Stimulated activated CD8-positive, alpha-beta memory T cell treated with anti-CD3 and anti-CD28 coated beads, Interleukin-4, amount 100 ng/mL, for 48 hours (primary cell): ENCODE results near the gene TROAP.
"Not testable (repeated sequence)": the region's sequence is repeated elsewhere in the genome, so short reads cannot be mapped to it uniquely, and the experiment has no call there.

Experiments
- DNase-seq: peaks from one replicate; pipeline ENCODE4 v3.0.0-alpha.2; 2020

TROAP gene, protein sequence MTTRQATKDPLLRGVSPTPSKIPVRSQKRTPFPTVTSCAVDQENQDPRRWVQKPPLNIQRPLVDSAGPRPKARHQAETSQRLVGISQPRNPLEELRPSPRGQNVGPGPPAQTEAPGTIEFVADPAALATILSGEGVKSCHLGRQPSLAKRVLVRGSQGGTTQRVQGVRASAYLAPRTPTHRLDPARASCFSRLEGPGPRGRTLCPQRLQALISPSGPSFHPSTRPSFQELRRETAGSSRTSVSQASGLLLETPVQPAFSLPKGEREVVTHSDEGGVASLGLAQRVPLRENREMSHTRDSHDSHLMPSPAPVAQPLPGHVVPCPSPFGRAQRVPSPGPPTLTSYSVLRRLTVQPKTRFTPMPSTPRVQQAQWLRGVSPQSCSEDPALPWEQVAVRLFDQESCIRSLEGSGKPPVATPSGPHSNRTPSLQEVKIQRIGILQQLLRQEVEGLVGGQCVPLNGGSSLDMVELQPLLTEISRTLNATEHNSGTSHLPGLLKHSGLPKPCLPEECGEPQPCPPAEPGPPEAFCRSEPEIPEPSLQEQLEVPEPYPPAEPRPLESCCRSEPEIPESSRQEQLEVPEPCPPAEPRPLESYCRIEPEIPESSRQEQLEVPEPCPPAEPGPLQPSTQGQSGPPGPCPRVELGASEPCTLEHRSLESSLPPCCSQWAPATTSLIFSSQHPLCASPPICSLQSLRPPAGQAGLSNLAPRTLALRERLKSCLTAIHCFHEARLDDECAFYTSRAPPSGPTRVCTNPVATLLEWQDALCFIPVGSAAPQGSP

DNA sequence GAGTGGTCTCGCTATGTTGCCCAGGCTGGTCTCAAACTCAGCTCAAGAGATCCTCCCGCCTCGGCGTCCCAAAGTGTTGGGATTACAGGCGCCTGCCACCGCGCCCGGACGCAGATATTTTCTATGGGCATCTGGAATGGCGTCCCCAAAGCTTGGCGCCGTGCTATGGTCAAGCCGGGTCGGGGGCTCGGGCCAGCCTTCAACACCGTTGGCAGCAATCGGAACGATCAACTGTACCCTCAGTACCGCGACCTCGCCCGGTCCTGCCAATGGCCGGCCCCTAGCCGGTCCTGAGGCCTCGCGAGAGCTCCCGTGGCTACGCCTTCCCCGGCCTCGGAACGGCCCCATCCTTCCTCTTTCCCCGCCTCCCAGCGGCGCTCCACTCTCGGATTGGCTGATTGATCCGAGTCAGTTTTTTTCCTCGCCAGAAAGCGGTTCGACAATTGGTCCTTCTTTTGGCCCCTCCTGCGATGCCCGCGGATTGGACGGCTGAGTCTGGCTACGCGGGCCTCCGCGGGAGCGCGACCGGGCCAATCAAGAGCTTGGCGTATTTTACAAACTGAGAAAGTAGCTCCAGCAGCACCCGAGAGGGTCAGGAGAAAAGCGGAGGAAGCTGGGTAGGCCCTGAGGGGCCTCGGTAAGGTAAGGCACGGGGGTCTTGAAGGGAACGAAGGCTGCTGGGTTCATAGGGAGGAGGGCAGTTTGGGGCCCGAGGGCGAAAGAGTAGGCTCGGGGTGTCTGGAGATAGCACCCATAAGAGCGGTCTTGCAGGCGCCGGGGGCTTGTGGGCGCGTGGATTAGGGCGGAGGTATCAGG, at the start of gene TROAP:
Gene TROAP, plus strand, starts transcription at position 548 of the 816 bp plus-strand sequence. CDS start 354 bp downstream, outside the sequence.
- peak; percentile 97 for DNase-seq

DNA sequence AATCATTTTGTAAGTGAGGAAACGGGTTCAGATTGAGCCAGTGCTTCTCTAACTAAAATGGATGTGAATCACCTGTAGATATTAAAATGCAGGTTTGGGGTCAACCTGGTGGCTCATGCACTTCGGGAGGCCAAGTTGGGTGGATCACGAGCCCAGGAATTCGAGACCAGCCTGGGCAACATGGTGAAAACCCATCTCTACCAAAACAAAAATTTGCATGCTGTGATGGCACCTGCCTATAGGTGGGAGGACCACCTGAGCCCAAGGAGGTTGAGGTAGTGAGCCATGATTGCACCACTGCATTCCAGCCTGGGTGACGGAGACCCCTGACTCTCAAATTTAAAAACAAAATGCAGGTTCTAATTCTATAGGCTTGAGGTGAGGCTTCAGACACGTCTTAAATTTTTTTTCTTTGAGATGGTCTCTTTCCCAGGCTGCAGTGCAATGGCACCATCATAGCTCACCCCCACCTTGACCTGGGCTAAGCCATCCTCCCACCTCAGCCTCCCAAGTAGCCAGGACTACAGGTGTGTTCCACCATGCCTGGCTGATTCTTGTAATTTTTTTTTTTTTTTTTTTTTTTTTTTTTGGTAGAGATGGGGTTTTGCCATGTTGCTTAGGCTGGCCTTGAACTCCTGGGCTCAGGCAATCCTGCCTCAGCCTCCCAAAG, 49.2 kb upstream of the TROAP start:
- no peak for DNase-seq

DNA sequence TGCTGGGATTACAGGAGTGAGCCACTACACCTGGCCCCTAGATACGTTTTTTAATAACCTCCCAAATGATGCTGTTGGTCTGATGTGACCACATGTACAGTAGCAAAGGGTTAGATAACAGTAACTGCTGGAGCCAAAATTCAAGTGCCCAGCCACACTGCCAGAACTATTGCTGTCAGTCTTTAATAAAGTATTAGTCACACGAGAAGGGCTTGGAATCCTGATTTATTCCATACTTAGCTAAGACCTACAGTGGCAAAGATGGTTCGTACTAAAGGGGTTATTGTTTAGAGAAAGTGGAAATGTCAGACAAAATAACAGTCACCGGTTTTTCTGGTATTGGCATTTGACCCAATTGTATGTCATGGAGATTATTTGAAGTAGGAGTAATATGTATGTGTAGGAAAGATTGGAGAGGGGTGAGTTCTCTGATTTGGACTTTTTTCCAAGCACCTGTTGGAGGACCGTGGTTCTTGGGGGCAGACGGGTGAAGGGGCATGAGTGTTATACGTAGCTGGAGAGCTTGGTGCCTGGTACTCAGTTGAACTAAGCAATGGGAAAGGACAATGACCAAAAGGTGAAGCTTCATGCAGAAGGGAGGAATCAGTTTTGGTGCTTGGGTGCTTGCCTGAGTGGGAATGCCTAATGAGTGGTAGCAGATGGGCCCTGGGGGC, 48.5 kb upstream of the TROAP start:
- DNase-seq: no peak

DNA sequence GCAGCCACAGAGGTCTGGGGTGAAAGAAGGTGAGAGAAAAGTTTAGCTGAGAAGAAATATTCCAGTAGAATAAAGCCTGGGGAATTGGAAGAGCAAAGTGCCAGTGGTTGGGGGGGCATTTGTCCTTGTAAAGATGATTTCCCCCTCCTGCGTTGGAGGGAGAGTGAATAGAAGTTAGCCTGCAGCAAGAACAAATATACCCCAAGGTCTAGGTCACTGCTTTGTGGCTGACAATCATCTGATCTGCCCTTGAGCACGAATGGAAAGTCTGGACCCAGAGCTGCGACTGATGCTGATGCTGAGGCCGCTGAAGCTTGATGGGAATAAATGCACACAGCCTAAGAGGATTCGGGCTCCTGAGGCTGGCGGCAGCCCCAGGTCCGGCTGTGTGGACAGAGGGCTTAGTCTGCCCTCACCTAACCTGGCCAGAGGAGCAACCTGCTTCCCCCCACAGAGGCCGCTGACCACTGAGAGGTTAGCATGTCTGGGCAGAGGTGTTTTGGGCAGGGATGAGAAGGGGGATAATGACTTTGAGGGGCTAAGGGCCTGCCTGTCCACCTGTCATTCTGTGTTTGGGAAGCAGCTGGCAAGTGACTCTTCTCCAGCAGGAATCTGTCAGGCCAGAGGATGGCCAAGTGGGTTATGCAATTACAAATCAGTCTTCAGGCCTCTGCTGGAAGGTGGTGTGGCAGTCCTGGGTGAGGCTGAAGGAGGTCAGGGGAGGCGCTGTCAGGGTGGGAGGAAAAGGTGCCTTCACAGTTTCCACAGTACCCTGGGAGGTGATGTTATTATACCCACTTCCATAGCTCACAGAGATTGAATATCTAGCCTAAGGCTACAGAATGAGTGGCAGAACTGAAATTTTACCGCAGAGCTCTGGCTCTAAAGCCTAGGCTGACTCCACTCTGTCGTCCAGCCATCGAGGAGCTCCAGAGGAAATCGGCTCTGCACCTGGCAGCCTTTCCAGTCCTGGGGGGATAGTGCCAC, 46.5 kb upstream of the TROAP start:
- DNase-seq: no peak

DNA sequence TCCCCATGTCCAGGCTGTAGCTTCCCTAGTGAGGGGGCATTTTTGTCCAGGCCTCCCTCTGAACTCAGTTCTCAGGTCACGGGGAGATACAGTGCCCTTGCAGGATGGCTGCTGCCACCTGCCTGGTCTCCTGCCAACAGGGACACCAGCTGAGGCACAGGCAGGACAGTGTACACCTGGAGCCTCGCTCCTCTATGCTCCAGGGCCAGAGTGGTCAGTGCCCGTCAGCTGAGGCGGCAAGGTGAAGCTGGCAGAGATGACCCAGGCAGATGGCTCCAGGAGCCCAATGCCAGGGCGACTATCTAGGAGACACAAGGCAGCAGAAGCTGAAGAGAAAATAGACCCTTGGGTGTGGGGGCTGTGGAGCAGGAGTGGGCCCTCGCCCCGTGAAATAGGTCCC, 45.6 kb upstream of the TROAP start:
- no peak for DNase-seq

DNA sequence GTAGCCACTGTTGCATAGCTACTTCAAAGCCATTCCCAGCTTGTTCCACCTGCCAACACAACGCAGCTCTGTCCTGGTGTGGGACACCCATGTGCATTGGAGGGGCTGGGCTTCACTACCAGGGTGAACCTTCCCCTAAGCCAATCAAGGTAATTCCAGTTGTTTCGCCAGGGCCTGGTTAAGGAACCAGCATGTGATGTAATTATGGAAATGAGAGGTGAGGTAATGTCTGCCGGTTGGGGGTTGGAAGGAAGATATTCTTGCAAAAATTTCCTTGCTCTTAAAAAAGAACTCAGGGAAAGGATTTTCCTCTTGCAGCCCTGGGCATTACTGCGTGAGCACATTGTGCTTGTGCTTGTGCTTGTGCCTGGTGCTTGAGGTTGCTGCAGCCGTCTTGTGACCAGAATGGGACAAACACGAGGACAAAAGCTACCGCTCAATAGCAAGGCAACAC, 43.3 kb upstream of the TROAP start:
- no peak for DNase-seq

DNA sequence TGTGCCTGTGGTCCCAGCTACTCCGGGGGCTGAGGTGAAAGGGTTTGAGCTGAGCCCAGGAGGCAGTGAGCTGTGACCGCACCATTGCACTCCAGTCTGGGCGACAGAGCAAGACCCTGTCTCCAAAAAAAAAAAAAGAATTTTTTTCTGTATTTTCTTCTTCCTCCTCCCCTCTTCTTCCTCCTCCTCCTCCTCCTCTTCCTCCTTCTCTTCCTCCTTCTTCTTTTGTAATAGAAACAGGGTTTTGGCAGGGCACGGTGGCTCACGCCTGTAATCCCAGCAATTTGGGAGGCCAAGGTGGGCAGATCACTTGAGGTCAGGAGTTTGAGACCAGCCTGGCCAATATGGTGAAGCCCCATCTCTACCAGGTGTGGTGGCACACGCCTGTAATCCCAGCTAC, 42.5 kb upstream of the TROAP start:
- DNase-seq: not testable (repeated sequence)

DNA sequence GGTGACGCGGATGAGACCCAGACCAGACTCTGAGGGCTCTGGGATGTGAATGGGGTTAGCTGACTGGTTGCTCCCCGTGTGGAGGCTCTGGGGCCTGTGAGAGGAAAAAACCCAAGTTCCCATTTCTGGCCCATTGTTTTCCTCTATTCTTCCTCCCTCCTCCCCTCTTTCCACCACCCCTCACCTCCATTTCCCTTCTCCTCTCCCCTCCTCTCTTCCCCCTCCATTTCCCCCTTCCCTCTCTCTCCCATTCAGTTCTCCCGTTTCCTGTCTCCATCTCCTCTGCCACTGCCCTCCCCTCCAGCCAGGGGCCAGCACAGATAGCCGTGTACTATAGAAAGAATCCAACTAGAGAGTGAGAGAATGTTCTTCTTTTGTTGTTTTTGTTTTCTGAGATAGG, 40.8 kb upstream of the TROAP start:
- DNase-seq: no peak

DNA sequence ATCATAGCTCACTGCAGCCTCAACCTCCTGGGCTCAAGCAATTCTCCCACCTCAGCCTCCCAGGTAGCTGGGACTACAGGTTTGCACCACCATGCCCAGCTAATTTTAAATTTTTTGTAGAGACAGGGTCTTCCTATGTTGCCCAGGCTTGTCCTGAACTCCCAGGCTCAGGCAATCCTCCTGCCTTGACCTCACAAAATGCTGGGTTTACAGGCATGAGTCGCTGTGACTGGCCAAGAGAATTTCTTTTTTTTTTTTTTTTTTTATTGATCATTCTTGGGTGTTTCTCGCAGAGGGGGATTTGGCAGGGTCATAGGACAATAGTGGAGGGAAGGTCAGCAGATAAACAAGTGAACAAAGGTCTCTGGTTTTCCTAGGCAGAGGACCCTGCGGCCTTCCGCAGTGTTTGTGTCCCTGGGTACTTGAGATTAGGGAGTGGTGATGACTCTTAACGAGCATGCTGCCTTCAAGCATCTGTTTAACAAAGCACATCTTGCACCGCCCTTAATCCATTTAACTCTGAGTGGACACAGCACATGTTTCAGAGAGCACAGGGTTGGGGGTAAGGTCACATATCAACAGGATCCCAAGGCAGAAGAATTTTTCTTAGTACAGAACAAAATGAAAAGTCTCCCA, 40.2 kb upstream of the TROAP start:
- not testable (repeated sequence) for DNase-seq

DNA sequence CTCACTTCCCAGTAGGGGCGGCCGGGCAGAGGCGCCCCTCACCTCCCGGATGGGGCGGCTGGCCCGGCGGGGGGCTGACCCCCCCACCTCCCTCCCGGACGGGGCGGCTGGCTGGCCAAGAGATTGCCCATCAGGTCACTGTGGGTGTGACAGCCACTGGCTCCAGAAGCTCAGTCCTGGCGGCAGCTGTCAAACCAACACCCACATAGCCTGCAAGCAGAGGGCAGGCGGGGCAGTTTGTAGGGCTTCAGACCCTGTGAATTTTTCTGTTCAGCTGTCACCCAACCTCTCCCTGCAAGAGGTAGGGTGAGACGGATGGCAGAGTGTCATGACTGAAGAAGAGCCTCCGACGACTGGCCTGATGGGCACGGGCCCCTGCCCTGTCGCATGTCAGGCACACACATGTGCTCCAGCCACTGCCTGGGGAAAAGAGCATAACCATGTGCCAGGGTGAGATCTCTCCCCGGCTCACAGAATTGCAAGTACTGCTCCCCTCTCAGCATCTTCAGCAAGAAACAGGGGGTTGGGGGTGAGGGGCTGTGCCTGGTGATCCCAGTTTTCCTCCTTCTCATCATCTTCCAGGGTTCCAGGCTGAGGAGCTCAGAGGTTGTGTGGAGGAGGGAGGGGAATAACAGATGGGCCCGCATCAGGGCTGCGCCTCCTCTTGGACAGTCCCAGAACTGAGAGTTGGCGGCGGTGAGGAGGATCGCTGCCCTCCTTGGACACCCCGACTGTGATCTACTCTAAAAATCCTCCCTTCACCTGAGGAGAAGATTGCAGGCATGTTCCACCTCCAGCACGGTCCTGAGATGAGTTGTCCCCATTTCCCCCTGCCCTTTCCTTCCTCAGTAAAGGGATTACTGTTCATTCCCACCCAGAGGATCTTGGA, 39.3 kb upstream of the TROAP start:
- no peak for DNase-seq

DNA sequence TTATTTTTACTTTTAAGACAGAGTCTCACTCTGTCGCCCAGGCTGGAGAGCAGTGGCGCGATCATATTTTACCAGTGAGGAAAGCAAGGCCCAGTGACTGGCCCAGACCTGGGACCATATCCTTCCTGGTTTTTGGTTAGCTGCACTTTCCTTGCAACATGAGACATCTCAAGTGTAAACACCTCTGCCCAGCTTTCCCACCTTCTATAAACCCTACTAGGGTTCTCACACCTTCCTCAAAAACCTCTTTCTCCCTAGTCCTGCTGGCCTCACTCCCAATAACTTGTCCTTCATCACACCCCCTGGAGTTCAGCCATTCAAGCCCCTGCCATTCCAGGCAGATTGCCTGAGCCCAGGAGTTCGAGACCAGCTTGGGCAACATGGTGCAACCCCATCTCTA, 38.4 kb upstream of the TROAP start:
- no peak for DNase-seq

DNA sequence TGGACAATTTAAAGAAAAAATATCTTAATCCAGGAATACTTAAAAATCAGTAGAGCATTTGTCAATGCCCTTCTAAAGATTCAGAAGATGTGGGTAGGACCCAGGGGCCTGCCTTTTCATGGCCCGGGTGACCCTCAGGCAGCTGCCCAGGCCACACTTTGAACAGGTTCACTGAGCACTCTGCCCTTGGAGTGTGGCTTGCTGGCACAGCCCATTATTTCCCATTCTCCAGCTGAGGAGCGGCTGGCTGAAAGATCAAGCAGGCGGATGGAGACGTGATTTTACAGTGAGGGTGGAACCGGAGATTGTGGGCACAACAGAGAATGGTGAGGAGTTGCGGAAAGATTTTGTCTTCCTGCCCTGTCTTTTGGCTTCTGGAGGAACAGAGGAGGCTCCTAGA, 35.2 kb upstream of the TROAP start:
- no peak for DNase-seq

DNA sequence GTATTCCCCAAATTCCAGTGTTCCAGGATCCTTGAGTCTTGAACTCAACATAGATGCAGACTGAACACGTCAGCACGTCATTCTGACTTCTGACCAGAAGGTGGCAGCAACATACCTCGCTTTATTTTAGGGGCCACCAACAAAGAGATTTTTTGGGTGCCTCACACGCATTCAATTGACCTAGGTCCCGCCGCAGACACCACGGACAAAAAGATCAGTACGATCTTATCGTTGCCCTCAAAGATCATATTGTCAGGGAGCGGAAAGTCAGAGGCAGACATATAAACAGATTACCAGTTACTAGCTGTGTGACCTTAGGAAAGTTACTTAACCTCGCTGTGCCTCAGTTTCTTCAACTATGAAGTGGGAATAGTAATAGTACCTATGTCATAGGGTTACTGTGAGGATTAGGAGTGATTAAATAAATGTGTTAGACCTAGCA, 34.6 kb upstream of the TROAP start:
- peak; percentile 80 for DNase-seq

DNA sequence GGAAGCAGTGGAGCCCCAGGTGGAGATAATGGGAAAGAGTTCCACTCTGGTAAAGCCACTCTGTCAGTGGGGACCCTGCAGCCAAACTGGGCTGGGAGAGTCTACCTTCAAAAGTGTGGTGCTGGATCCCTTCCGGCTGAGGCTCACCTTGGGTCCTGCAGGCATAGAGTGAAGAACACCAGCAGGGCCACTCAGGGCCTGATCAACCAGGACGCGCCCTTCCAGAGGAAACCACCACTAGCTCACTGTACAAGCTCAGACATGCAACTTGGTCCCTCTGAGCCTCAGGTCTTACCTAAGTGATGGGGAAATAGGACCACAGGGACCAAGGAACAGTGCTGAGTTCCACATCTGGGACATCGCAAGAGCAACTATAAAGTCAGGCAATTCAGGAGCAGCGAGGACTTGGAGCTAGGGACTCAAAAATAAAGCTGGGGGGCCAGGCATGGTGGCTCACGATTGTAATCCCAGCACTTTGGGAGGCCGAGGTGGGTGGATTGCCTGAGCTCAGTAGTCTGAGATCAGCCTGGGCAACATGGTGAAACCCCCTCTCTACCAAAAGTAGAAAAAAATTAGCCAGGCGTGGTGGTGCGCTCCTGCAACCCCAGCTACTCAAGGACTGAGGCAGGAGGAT, 34.0 kb upstream of the TROAP start:
- DNase-seq: no peak

DNA sequence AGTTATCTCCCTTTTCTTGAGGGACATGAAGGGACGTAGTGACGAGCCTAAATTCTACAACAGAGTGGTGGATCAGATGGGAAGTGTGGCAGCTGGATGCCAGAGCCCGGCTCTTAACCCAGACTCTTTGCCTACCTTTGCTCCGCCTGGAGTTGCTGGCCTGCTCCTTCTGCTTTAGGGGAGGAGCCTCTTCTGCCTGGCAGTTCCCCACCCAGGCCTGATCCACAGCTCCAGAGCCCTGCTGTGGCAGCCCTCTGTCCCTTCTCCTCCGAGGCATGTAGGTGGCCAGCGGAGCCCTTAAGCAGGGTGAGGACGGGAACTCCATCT, 30.4 kb upstream of the TROAP start:
- no peak for DNase-seq

DNA sequence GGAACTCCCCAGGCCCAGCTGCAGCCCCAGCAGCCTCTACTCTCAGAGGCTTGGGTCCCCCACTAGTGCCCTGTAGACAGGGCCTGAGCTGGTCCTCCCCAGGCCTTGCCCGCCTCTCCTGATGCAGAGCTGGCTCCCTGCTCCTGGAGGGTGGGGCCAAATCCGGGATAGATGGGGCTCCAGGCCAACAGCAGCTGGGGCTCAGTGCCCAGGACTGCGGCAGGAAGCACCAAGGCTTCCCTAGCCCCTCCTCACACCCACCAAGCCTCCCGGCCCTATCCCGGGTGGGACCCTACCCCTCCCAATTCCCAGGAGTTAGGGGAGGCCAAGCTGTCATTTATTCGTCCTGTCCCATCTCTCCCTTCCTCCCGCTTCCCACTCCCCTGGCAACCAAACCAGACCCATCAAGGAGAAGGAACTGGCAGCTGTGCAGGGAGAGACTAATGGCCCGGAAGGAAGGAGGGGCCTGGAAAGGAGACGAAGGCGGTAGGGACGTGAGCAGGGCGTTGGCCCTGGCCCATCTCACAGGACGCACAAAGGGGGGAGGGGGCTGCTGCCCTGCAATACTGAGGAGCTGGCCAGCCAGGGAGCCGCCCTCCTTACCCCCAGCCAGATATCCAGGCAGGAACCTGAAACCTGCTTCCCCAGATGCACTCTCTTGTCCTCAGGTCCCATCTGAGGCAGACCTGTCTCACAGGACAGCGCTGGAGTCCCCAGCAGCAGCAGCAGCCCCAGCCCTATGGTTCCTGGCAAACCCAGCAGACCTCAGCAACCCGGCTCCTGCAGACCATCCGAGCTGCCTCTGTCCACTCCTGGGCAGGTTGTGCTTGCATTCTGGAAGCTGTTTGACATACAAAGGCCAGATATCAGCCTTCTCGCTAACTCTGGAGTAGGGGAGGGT, 29.7 kb upstream of the TROAP start:
- DNase-seq: no peak

DNA sequence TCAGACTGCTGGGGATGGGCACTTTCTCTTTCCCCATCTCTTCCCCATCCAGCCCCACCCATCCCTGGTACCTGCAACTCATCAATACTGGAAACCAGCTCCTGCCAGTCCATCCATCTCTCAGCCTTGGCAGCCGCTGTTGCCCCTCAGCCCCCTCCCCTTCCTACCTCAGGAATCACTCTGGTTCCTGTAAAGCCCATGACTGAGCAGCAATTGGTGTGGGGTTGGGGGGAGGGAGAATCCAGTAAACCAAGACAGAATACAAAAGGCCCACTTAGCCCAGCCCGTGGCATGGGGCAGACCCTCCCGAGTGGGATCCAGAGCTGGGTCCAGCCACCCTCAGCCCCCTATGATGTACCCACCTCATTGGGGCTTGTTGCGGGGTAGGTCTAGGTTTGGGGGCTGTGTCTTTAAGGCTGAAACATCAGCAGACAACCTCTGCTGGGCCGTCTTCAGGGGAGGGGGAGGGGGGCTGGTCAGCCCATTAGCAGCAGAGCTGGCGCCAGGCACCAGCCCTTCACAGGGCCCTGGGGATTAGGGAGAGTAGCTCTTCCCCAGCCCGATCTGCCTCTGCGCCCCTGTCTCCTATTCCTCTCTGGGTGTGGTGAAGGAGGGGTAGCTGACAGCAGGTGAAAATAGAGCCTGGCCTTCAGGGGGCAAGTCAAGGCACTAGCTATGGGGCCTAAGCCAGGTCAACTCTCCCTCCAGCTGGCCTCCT, 28.8 kb upstream of the TROAP start:
- no peak for DNase-seq
